ENCODE measurements around the gene KHK. TPM values are rescaled to one million over a fixed set of nuclear protein-coding genes. Genes with fewer than 3 reads are reported as not detected.

The KHK gene
- total RNA-seq, 1 donor from 2014 or later, result 5.1 TPM

GRCh38 chr2:27040282-27040681, 46.3 kb upstream of the KHK start:
- no peak overlapping the region for H3K27ac ChIP-seq
- H3K27me3 ChIP-seq (ENCODE audit: low read depth), result no peaks in the 10 kb centered on the region
- no peak overlapping the region for H3K4me3 ChIP-seq
- H3K36me3 ChIP-seq, result peaks cover 73% of the 10 kb centered on the region
- H3K9me3 ChIP-seq, result no peaks in the 10 kb centered on the region
- DNase-seq, result no peak
- intact Hi-C loops (cut with DNase I), result no loop called here
- TF ChIP-seq, protein P1, sequence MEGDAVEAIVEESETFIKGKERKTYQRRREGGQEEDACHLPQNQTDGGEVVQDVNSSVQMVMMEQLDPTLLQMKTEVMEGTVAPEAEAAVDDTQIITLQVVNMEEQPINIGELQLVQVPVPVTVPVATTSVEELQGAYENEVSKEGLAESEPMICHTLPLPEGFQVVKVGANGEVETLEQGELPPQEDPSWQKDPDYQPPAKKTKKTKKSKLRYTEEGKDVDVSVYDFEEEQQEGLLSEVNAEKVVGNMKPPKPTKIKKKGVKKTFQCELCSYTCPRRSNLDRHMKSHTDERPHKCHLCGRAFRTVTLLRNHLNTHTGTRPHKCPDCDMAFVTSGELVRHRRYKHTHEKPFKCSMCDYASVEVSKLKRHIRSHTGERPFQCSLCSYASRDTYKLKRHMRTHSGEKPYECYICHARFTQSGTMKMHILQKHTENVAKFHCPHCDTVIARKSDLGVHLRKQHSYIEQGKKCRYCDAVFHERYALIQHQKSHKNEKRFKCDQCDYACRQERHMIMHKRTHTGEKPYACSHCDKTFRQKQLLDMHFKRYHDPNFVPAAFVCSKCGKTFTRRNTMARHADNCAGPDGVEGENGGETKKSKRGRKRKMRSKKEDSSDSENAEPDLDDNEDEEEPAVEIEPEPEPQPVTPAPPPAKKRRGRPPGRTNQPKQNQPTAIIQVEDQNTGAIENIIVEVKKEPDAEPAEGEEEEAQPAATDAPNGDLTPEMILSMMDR (IDR thresholded peaks at IDR 0.05), result no peak
- ATAC-seq, result no peak
- no peaks in the 10 kb centered on the region for H3K4me1 ChIP-seq

DNA sequence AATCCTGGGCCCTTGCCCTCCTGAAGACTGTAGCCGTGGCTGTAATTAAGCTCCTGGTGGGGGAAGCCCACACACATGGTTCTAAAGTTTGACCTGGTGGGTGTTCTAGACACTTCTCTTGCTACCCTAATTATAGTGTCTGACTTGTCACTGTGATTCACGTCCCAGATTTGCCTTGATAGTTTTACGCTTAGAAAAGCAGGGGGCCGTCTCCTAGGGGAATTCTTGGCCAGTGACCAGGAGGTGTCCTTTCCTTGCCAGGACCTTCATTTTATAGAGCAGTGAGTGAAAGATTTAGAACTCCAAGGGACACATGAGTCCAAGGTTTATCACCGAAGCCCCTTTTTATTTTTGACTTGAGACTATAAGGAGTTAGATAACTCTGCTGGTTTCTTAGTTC, 44.8 kb upstream of the KHK start:
- Histone ChIP-seq H3K36me3 (peaks cover 58% of the 10 kb centered on the region), H3K27ac (no peak overlapping the region), H3K4me3 (no peak overlapping the region), H3K9me3 (no peaks in the 10 kb centered on the region), H3K4me1 (no peaks in the 10 kb centered on the region), H3K27me3 (ENCODE audit: low read depth) (no peaks in the 10 kb centered on the region)
- DNase-seq, result no peak
- no peak for ATAC-seq
- TF ChIP-seq, protein P1 (IDR thresholded peaks at IDR 0.05), result no peak
- intact Hi-C loops (cut with DNase I), result no loop called here

- Histone ChIP-seq H3K27me3 (ENCODE audit: low read depth) (no peaks in the 10 kb centered on the region), H3K9me3 (no peaks in the 10 kb centered on the region), H3K4me1 (no peaks in the 10 kb centered on the region), H3K27ac (no peak overlapping the region), H3K36me3 (peaks cover 54% of the 10 kb centered on the region), H3K4me3 (no peak overlapping the region)
- intact Hi-C loops (cut with DNase I), result no loop called here
- TF ChIP-seq, protein P1 (IDR thresholded peaks at IDR 0.05), result no peak
- DNase-seq (no peak), ATAC-seq (no peak)
Observed at GRCh38 chr2:27042159-27042661, 44.4 kb upstream of the KHK start.

- ATAC-seq (no peak), DNase-seq (no peak)
- TF ChIP-seq, protein P1 (IDR thresholded peaks at IDR 0.05), result no peak
- Histone ChIP-seq H3K36me3 (peaks cover 45% of the 10 kb centered on the region), H3K4me1 (no peaks in the 10 kb centered on the region), H3K27ac (no peak overlapping the region), H3K27me3 (ENCODE audit: low read depth) (no peaks in the 10 kb centered on the region), H3K9me3 (no peaks in the 10 kb centered on the region), H3K4me3 (no peak overlapping the region)
- intact Hi-C loops (cut with DNase I), result no loop called here
Observed at GRCh38 chr2:27042985-27043634, 43.5 kb upstream of the KHK start.

GRCh38 chr2:27049422-27050280, 36.9 kb upstream of the KHK start:
- DNase-seq, result peak; percentile 71
- ATAC-seq, result peak; percentile 42 to 48
- Histone ChIP-seq H3K9me3 (no peaks in the 10 kb centered on the region), H3K4me1 (peaks cover 14% of the 10 kb centered on the region), H3K4me3 (peak overlapping the region; percentile 91), H3K27me3 (ENCODE audit: low read depth) (no peaks in the 10 kb centered on the region), H3K36me3 (peaks cover 11% of the 10 kb centered on the region), H3K27ac (peak overlapping the region; percentile 85)
- TF ChIP-seq, protein P1 (IDR thresholded peaks at IDR 0.05), result no peak
- intact Hi-C loops (cut with DNase I), result no loop called here
